Astrocyte (in vitro differentiated cells and primary cell): ENCODE results near the gene ACTL6B.

Experiments
- CTCF ChIP-seq: IDR thresholded peaks from 2 replicates; pipeline ENCODE4 v1.5.1; 2011; ENCODE audit warnings: low read depth, mild to moderate bottlenecking, inconsistent platforms, low read length, moderate library complexity; ENCODE audit not compliant: insufficient read depth
- EZH2 ChIP-seq: IDR thresholded peaks from 2 replicates; pipeline ENCODE4 v1.6.1; 2012; ENCODE audit warnings: mild to moderate bottlenecking, low read length, inconsistent platforms; ENCODE audit not compliant: insufficient read depth

DNA sequence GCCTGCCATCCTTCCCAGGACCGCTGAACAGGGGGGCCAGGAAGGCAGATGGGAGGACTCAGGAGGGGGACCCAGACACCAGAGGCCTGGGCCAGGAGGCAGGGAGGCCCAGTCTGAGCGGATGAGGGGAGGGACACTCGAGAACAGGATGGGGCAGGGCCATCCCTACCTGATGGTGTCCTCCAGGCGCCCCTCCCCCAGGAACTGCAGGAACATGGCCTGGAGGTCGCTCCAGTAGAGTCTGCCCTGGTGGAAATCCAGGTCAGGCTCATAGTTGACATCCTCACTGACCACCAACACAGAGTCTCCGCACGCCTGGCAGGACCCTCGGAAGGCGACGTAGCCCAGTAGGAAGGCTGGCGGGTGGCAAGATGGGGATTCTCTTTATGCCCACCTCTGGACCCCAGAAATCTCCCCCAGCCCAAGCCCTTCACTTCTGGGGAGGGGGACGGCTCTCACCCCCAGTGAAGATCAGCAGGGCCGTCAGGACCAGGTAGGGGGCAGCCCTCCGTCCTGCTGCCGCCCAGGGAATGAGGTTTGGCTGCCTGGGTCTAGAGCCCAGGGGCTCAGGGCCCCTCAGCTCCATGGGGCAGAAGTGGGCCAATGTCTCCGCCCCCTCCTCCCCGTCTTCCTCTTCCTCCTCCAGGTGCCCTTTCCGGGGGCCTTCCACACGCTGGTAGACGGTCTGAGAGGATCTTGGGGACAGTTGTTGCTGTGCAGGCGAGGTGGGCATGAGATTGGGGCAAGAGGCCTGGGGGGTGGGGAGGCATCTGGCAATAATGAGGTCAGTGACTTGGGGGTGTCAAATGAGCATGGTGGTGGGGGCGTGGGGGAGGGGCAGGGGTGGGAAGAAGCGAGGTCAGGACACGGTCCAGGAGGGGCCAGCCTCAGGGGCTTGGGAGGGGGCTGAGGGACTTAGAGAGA is 15.5 kb downstream of the ACTL6B start:
- TF ChIP-seq CTCF: no peak
- TF ChIP-seq EZH2: no peak
